Astrocyte of the spinal cord (primary cell): ENCODE results near the gene DOCK9.

Experiments
- DNase-seq: peaks from one replicate; pipeline ENCODE4 v3.0.0; 2011; ENCODE audit warnings: low read depth, low spot score
- H3K4me3 ChIP-seq: 2 replicates; pipeline ENCODE4 v1.5.1; 2011; ENCODE audit warnings: low read depth, mild to moderate bottlenecking, low read length, moderate library complexity
- CTCF ChIP-seq: IDR thresholded peaks from 2 replicates; pipeline ENCODE4 v1.5.1; 2012; ENCODE audit warnings: low read depth, mild to moderate bottlenecking, low read length, inconsistent platforms
- in situ Hi-C: cut with HindIII; loops from 2 replicates; pipeline ENCODE4 v1.10.0; 2017; ENCODE audit warnings: low sequenced_read_pairs

The DOCK9 gene

GRCh38 chr13:98856983-98857382, 120.9 kb downstream of the DOCK9 start:
- H3K4me3 ChIP-seq, result no peak overlapping the region
- DNase-seq, result no peak
- in situ Hi-C loops, result no loop called here
- TF ChIP-seq CTCF, result no peak

- DNase-seq, result no peak
- in situ Hi-C loops, result no loop called here
- no peak overlapping the region for H3K4me3 ChIP-seq
- no peak for TF ChIP-seq CTCF
Measured at GRCh38 chr13:98854448-98854847, 123.4 kb downstream of the DOCK9 start.

GRCh38 chr13:98853771-98854221, 124.1 kb downstream of the DOCK9 start:
- in situ Hi-C loops, result no loop called here
- no peak overlapping the region for H3K4me3 ChIP-seq
- no peak for TF ChIP-seq CTCF
- peak; percentile 86 for DNase-seq

GRCh38 chr13:98851276-98851675, 126.6 kb downstream of the DOCK9 start:
- DNase-seq, result no peak
- TF ChIP-seq CTCF, result no peak
- no peak overlapping the region for H3K4me3 ChIP-seq
- in situ Hi-C loops, result no loop called here

- no peak for TF ChIP-seq CTCF
- in situ Hi-C loops, result no loop called here
- H3K4me3 ChIP-seq, result no peak overlapping the region
- peak; percentile 87 for DNase-seq
Measured at GRCh38 chr13:98848746-98849145, 129.1 kb downstream of the DOCK9 start.

- in situ Hi-C loops, result no loop called here
- DNase-seq, result no peak
- TF ChIP-seq CTCF, result no peak
- H3K4me3 ChIP-seq, result no peak overlapping the region
Measured at GRCh38 chr13:98847780-98848179, 130.1 kb downstream of the DOCK9 start.

GRCh38 chr13:98846986-98847385, 130.9 kb downstream of the DOCK9 start:
- no peak for TF ChIP-seq CTCF

More at GRCh38 chr13:98846986-98847385, 130.9 kb downstream of the DOCK9 start:
- in situ Hi-C loops, result no loop called here
- no peak overlapping the region for H3K4me3 ChIP-seq
- DNase-seq, result no peak
